ENCODE results near the gene SCAMP4.

Gene SCAMP4

DNA sequence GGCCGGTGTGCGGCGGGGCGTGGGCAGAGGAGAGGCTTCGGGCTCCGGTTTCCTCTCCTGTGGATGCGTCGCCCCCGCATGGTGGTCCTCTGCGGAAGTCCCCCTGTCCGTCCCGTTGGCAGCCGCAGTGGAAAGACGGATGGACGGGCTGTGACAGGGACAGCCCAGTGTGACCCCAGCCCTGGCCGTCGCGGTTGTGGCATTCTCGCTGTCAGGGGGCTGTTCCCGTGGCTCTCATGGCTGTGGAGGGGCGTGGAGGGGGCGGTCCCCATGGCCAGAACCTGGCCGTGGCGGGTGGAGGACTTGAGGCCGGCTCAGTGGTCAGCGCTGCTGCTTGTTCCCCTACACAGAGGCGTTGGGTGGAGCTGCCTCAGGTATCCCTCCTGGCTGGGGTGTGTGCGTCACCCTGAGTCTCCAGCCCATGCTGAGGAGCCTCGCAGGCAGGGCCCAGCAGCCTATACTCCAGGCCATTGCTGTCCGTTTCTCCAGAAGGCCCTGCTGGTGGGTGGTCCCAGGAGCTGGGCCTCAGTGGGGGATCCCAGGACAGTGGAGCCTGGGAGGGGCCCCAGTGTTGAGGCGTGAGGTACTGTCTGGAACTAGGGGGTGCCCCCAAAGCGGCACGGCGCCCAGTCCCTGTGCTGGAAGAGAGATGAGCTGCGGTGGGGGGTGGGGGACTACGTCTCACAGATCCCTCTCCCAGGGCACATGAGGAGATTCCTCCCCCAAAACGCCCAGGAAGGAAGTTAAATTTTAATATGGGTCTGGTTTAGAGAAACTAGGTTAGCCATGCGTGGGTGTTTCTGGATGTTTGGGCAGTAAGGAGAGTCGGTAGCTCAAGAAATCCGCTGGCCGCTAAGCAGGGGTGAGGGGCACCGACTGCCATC, 56.0 kb downstream of the SCAMP4 start:
- no peak overlapping the region for H3K4me3 ChIP-seq (replicated peaks; ENCODE audit: insufficient read depth, low read length)
- DNase-seq (ENCODE audit: low read depth in 1 of 2, low spot score in 1 of 2) = no peak

DNA sequence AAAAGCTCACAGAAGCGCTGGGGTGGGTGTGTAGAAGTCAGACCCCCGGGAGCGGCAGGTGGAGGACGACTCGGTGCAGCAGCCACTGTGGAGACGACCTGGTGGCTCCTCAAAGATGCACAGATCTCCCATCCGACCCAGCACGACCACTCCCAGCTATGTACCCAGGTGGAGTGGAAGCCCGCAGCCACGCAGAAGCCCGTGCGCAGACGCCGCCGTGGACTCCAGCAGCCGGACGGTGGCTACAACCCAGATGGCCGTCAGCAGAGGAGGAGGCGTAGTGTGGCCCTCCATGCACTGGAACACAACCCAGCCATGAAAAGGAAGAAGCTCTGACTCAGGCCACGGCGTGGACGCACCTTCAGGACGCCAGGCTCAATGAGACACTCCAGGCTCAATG, 57.5 kb downstream of the SCAMP4 start:
- DNase-seq (ENCODE audit: low read depth in 1 of 2, low spot score in 1 of 2) = no peak
- Histone ChIP-seq H3K27me3 (ENCODE audit: insufficient read depth, poor library complexity, severe bottlenecking) (no peaks in the 10 kb centered on the region), H3K27ac (replicated peaks) (no peak overlapping the region), H3K4me3 (replicated peaks; ENCODE audit: insufficient read depth, low read length) (no peak overlapping the region)
- TF ChIP-seq SPI1 (IDR thresholded peaks at IDR 0.05; ENCODE audit: borderline replicate concordance, low read depth) (no peak), GABPA (IDR thresholded peaks at IDR 0.05; ENCODE audit: low read depth) (no peak), POLR2AphosphoS5 (IDR thresholded peaks at IDR 0.05; ENCODE audit: low read depth) (no peak)
- TF ChIP-seq, protein P1, sequence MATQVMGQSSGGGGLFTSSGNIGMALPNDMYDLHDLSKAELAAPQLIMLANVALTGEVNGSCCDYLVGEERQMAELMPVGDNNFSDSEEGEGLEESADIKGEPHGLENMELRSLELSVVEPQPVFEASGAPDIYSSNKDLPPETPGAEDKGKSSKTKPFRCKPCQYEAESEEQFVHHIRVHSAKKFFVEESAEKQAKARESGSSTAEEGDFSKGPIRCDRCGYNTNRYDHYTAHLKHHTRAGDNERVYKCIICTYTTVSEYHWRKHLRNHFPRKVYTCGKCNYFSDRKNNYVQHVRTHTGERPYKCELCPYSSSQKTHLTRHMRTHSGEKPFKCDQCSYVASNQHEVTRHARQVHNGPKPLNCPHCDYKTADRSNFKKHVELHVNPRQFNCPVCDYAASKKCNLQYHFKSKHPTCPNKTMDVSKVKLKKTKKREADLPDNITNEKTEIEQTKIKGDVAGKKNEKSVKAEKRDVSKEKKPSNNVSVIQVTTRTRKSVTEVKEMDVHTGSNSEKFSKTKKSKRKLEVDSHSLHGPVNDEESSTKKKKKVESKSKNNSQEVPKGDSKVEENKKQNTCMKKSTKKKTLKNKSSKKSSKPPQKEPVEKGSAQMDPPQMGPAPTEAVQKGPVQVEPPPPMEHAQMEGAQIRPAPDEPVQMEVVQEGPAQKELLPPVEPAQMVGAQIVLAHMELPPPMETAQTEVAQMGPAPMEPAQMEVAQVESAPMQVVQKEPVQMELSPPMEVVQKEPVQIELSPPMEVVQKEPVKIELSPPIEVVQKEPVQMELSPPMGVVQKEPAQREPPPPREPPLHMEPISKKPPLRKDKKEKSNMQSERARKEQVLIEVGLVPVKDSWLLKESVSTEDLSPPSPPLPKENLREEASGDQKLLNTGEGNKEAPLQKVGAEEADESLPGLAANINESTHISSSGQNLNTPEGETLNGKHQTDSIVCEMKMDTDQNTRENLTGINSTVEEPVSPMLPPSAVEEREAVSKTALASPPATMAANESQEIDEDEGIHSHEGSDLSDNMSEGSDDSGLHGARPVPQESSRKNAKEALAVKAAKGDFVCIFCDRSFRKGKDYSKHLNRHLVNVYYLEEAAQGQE (IDR thresholded peaks at IDR 0.05; ENCODE audit: insufficient replicate concordance, low read depth) = no peak
- TF ChIP-seq, protein P2, sequence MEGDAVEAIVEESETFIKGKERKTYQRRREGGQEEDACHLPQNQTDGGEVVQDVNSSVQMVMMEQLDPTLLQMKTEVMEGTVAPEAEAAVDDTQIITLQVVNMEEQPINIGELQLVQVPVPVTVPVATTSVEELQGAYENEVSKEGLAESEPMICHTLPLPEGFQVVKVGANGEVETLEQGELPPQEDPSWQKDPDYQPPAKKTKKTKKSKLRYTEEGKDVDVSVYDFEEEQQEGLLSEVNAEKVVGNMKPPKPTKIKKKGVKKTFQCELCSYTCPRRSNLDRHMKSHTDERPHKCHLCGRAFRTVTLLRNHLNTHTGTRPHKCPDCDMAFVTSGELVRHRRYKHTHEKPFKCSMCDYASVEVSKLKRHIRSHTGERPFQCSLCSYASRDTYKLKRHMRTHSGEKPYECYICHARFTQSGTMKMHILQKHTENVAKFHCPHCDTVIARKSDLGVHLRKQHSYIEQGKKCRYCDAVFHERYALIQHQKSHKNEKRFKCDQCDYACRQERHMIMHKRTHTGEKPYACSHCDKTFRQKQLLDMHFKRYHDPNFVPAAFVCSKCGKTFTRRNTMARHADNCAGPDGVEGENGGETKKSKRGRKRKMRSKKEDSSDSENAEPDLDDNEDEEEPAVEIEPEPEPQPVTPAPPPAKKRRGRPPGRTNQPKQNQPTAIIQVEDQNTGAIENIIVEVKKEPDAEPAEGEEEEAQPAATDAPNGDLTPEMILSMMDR (IDR thresholded peaks at IDR 0.05; ENCODE audit: insufficient read depth, low read length) = no peak

More for the DNA sequence above, 56.0 kb downstream of the SCAMP4 start:
- TF ChIP-seq POLR2AphosphoS5 (IDR thresholded peaks at IDR 0.05; ENCODE audit: low read depth) (no peak), GABPA (IDR thresholded peaks at IDR 0.05; ENCODE audit: low read depth) (no peak), SPI1 (IDR thresholded peaks at IDR 0.05; ENCODE audit: borderline replicate concordance, low read depth) (no peak)
- TF ChIP-seq, protein P2 (IDR thresholded peaks at IDR 0.05; ENCODE audit: insufficient read depth, low read length) = no peak
- TF ChIP-seq, protein P1 (IDR thresholded peaks at IDR 0.05; ENCODE audit: insufficient replicate concordance, low read depth) = no peak
- H3K27me3 ChIP-seq (ENCODE audit: insufficient read depth, poor library complexity, severe bottlenecking) = no peaks in the 10 kb centered on the region
- H3K27ac ChIP-seq (replicated peaks) = no peak overlapping the region

DNA sequence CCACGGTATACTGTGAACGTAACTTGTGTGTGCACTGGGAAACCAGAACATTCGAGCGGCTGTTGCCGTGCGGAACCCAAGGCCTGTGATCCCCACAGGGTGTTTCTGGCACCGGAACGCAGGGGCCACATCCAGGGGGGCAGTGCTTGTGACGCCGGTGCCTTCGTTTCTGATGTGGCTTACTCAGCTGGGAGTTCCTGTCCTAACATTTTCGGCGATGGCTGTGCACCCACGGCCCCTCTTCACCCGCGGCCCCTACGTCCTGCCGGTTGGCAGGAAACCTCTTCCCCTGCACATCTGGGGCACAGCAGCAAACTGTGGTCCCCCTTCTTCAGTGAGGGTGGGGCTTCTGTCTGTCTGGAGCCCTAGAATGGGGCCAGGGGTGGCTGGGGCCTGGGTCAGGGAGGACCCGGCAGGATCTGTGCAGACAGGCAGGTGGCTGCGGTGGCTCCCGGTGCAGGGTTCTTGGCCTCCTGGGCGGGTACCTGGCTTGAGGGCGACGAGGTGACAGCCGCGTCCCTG, 61.9 kb downstream of the SCAMP4 start:
- TF ChIP-seq GABPA (IDR thresholded peaks at IDR 0.05; ENCODE audit: low read depth) = no peak
- TF ChIP-seq POLR2AphosphoS5 (IDR thresholded peaks at IDR 0.05; ENCODE audit: low read depth) = no peak
- TF ChIP-seq, protein P2 (IDR thresholded peaks at IDR 0.05; ENCODE audit: insufficient read depth, low read length) = no peak
- TF ChIP-seq SPI1 (IDR thresholded peaks at IDR 0.05; ENCODE audit: borderline replicate concordance, low read depth) = no peak
- TF ChIP-seq, protein P1 (IDR thresholded peaks at IDR 0.05; ENCODE audit: insufficient replicate concordance, low read depth) = no peak
- H3K27ac ChIP-seq (replicated peaks) = no peak overlapping the region

More for the DNA sequence above, 61.9 kb downstream of the SCAMP4 start:
- no peak for DNase-seq (ENCODE audit: low read depth in 1 of 2, low spot score in 1 of 2)
- H3K27me3 ChIP-seq (ENCODE audit: insufficient read depth, poor library complexity, severe bottlenecking) = no peaks in the 10 kb centered on the region
- no peak overlapping the region for H3K4me3 ChIP-seq (replicated peaks; ENCODE audit: insufficient read depth, low read length)
